Activated T-cell treated with anti-CD3 and anti-CD28 coated beads, Interleukin-2, amount 50 U/mL, for 72 hours (primary cell): Measurements from ENCODE around the gene RBP3. TPM values are rescaled to one million over a fixed set of nuclear protein-coding genes. Genes with fewer than 3 reads are reported as not detected.

Experiments
- ATAC-seq, 2 donors: fragments of 150-1000 bp; cut with Tn5 transposase; replicated peaks in 1 of 2; 2 replicates each; pipeline ENCODE4 v1.10.0; 2021; ENCODE audit warnings: moderate library complexity in 2 of 2, mild to moderate bottlenecking in 1 of 2
- DNase-seq, 2 donors: peaks; one replicate each; pipeline ENCODE4 v3.0.0; 2021 to 2022; ENCODE audit warnings: mixed read lengths in 1 of 2
- H3K27ac Mint-ChIP-seq: one replicate; pipeline ENCODE4 v1.8.0; 2022; ENCODE audit warnings: mild to moderate bottlenecking, moderate library complexity, mixed read lengths
- H3K27me3 Mint-ChIP-seq: one replicate; pipeline ENCODE4 v1.8.0; 2022; ENCODE audit warnings: low read depth, mixed read lengths
- H3K36me3 Mint-ChIP-seq, 2 donors: one replicate each; pipeline ENCODE4 v1.8.0; 2022; ENCODE audit warnings: mixed read lengths in 2 of 2, mild to moderate bottlenecking in 1 of 2; ENCODE audit not compliant: insufficient read depth in 2 of 2
- H3K4me1 Mint-ChIP-seq: one replicate; pipeline ENCODE4 v1.8.0; 2022; ENCODE audit warnings: low read depth, mixed read lengths
- H3K4me3 Mint-ChIP-seq, 2 donors: one replicate each; pipeline ENCODE4 v1.8.0; 2022; ENCODE audit warnings: mild to moderate bottlenecking in 2 of 2, mixed read lengths in 2 of 2, moderate library complexity in 2 of 2
- H3K9me3 Mint-ChIP-seq, 2 donors: one replicate each; pipeline ENCODE4 v1.8.0; 2022; ENCODE audit warnings: mixed read lengths in 2 of 2
- total RNA-seq, 2 donors: library from RNA; stranded (reverse); gene quantifications; one replicate each; pipeline ENCODE4 v1.2.3, GENCODE V29; 2022

Gene RBP3
- total RNA-seq, 2 donors from 2014 or later = not detected

- Mint-ChIP-seq H3K27ac (no peak overlapping the region), H3K4me1 (no peaks in the 10 kb centered on the region), H3K36me3 (no peaks in the 10 kb centered on the region), H3K9me3 (no peaks in the 10 kb centered on the region), H3K4me3 (no peak overlapping the region), H3K27me3 (no peaks in the 10 kb centered on the region)
- ATAC-seq (no peak), DNase-seq (no peak)
Measured at GRCh38 chr10:47358457-47358856, 10.3 kb downstream of the RBP3 start.

- no peak for ATAC-seq
- Mint-ChIP-seq H3K4me3 (no peak overlapping the region), H3K27me3 (no peaks in the 10 kb centered on the region), H3K36me3 (no peaks in the 10 kb centered on the region), H3K27ac (no peak overlapping the region), H3K9me3 (no peaks in the 10 kb centered on the region), H3K4me1 (no peaks in the 10 kb centered on the region)
- no peak for DNase-seq
Measured at GRCh38 chr10:47359101-47359500, 10.9 kb downstream of the RBP3 start.

DNA sequence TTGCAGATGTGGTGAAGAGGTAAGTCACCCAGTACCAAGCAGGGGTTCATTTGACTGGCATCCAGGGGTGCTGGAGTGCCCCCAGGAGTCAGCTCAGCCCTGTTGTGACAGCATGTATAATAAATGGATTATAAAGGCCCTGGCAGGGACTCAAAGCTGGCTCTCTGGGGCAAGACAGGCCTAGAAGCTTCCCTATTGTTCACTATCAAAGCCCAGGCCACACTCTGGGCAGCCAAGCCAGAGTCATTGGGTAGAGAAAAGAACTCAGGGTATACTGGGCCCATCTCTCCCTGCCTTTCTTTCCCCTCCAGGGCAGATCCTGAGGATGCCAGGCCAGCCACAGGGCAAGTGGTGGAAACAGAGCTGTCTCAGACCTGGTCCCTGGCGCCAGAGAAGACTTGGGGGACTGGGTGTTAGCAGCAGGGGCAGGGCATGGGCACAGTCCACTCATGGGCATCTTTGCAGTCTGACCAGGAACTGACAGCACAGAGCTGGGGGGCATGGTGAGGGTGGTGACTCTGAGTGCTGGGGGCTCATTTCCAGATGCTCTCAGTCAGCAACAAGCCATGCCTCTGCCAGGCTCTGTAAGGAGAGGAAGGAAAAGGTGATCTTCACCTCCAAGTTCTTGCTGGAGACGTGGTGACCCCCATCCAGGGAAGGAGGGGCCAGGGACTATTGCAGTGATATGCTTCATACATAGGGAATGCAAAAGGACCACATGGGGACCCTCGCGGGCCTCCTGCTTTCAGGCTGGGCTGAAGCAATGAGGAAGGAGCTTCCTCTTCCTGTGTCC lies 11.7 kb downstream of the RBP3 start:
- no peaks in the 10 kb centered on the region for H3K36me3 Mint-ChIP-seq
- H3K9me3 Mint-ChIP-seq = no peaks in the 10 kb centered on the region
- no peak overlapping the region for H3K27ac Mint-ChIP-seq
- no peak for DNase-seq
- H3K4me1 Mint-ChIP-seq = no peaks in the 10 kb centered on the region
- ATAC-seq = no peak
- no peak overlapping the region for H3K4me3 Mint-ChIP-seq
- no peaks in the 10 kb centered on the region for H3K27me3 Mint-ChIP-seq

- ATAC-seq = no peak
- Mint-ChIP-seq H3K27me3 (no peaks in the 10 kb centered on the region), H3K27ac (no peak overlapping the region), H3K9me3 (no peaks in the 10 kb centered on the region), H3K4me3 (no peak overlapping the region), H3K36me3 (no peaks in the 10 kb centered on the region), H3K4me1 (no peaks in the 10 kb centered on the region)
- DNase-seq = no peak
Measured at GRCh38 chr10:47360419-47361040, 12.4 kb downstream of the RBP3 start.

DNA sequence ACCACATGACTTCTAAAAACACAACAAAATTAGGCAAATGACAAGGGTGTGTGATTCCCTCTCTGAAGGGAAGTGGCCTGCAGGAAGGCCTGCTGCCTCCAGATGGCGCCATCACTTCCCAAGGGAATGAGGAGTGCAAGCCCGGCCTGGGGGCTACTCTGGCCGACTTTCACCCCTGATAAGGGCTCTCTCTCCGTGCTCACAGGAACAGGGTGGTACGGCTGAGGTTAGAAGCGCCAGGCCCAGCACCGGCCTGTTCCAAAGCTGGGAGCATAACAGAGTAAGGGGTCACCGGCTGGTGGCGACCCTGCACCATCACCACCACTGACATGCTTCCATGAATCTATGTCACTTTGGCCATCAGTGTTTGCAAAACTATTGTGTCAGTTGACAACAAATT lies 13.1 kb downstream of the RBP3 start:
- no peaks in the 10 kb centered on the region for H3K27me3 Mint-ChIP-seq
- H3K4me1 Mint-ChIP-seq = no peaks in the 10 kb centered on the region
- DNase-seq = peak; percentile 35 to 46
- no peak overlapping the region for H3K27ac Mint-ChIP-seq
- no peak overlapping the region for H3K4me3 Mint-ChIP-seq
- peak in 1 of 2 donors; percentile 19 for ATAC-seq
- no peaks in the 10 kb centered on the region for H3K36me3 Mint-ChIP-seq
- H3K9me3 Mint-ChIP-seq = no peaks in the 10 kb centered on the region

GRCh38 chr10:47362199-47362598 lies 14.0 kb downstream of the RBP3 start:
- no peaks in the 10 kb centered on the region for H3K9me3 Mint-ChIP-seq
- ATAC-seq (no peak), DNase-seq (no peak)
- H3K27ac Mint-ChIP-seq = no peak overlapping the region
- H3K27me3 Mint-ChIP-seq = no peaks in the 10 kb centered on the region
- H3K4me1 Mint-ChIP-seq = no peaks in the 10 kb centered on the region
- no peak overlapping the region for H3K4me3 Mint-ChIP-seq
- no peaks in the 10 kb centered on the region for H3K36me3 Mint-ChIP-seq

GRCh38 chr10:47363781-47364180 lies 15.6 kb downstream of the RBP3 start:
- H3K27ac Mint-ChIP-seq = no peak overlapping the region
- H3K36me3 Mint-ChIP-seq = no peaks in the 10 kb centered on the region
- ATAC-seq (no peak), DNase-seq (no peak)
- H3K4me1 Mint-ChIP-seq = no peaks in the 10 kb centered on the region
- H3K4me3 Mint-ChIP-seq = no peak overlapping the region
- no peaks in the 10 kb centered on the region for H3K9me3 Mint-ChIP-seq
- no peaks in the 10 kb centered on the region for H3K27me3 Mint-ChIP-seq

- Mint-ChIP-seq H3K4me1 (no peaks in the 10 kb centered on the region), H3K4me3 (no peak overlapping the region), H3K9me3 (no peaks in the 10 kb centered on the region), H3K36me3 (no peaks in the 10 kb centered on the region), H3K27ac (no peak overlapping the region), H3K27me3 (no peaks in the 10 kb centered on the region)
- DNase-seq (no peak), ATAC-seq (no peak)
Measured at GRCh38 chr10:47364366-47364765, 16.2 kb downstream of the RBP3 start.

DNA sequence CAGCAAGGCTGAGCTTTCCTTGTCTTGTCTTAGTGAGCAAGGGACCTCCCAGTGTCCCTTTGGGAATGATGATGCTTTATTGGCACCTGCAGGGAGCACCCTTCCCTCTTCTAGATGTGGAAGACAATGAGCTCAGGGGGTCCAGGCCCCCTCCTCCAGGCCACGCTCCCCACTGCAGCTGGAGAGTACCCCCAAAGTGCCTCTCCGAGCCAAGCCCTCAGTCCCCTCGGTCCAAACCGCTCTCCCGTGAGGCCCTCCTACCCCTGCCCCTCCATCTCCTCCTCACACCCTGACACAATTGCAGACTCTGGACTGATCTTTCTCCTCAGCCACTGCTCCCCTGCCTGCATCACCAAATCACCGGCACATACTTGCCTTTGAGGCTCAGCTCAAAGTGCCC lies 16.7 kb downstream of the RBP3 start:
- ATAC-seq = no peak
- H3K4me3 Mint-ChIP-seq = no peak overlapping the region
- no peak overlapping the region for H3K27ac Mint-ChIP-seq
- DNase-seq = no peak
- H3K4me1 Mint-ChIP-seq = no peaks in the 10 kb centered on the region
- H3K36me3 Mint-ChIP-seq = no peaks in the 10 kb centered on the region
- no peaks in the 10 kb centered on the region for H3K9me3 Mint-ChIP-seq
- no peaks in the 10 kb centered on the region for H3K27me3 Mint-ChIP-seq

DNA sequence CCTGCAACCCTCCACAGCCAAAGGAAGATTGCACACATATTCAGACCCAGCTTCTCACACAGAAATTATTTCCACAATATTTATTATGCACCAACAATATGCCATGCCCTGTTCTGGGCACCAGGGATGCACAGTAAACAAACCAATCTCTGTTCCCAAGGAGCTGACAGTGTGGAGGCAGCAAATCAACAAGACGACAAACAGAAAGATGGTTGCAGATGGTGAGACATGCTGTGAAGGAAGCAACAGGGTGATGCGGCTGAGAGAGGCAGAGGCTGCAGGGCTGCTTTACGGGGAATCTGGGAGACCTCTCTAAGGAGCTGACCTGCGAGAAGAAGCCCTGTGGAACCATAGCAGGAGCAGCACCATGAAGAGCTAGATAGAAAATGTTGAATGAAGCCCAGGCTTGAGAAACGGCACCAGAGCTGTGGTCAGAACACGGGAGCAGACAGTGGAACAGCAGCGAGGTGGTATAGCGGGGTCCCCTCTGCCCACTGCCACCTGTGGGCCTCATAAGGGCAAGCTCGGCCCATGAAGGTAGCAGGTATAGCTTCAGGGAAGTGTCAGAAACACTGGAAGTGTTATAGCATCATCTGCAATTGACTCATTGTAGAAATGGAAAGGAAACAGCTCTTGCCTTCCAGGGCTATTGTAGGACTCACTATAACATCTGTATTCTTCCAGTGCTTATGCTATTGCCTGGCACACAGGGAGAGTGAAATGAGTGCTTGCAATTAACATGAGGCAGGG lies 17.4 kb downstream of the RBP3 start:
- Mint-ChIP-seq H3K27me3 (no peaks in the 10 kb centered on the region), H3K4me1 (no peaks in the 10 kb centered on the region), H3K36me3 (no peaks in the 10 kb centered on the region), H3K27ac (no peak overlapping the region), H3K4me3 (no peak overlapping the region), H3K9me3 (no peaks in the 10 kb centered on the region)
- DNase-seq (no peak), ATAC-seq (no peak)

GRCh38 chr10:47366181-47366631 lies 18.0 kb downstream of the RBP3 start:
- Mint-ChIP-seq H3K27me3 (no peaks in the 10 kb centered on the region), H3K4me3 (no peak overlapping the region), H3K4me1 (no peaks in the 10 kb centered on the region), H3K9me3 (no peaks in the 10 kb centered on the region), H3K27ac (no peak overlapping the region), H3K36me3 (no peaks in the 10 kb centered on the region)
- ATAC-seq (no peak), DNase-seq (no peak)

DNA sequence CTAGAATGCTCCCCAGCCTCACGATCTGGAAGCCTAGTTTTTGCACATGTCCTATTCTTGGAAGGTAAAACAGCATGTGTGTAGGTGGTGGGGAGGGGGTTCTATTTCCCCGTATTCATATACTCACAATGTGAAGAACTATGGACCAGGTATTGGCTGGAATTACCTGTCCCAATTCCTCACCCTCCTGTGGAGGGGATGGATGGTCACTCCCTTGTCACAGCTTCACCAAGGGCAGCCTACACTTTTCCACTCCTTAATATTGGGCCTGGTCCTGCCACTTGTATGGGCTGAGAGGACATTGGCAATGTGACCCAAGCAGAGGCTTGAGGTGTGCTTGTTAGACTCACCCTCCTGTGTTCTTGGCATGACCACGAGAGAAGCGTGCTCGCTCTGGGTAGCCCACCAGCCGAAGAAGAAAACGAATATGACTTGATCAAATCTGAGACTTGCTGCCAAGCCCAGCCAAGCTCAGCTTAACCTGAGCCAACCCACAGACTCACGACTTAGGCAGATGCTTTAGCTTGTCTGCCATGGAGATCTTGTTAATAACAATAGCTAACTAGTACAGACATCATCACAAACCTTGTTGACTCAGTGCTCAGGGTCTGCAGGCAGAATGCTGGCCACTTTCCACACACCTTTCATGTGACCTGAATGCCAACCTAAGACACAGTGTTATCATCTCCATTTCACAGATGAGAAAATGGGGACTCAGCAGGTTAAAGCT lies 18.7 kb downstream of the RBP3 start:
- H3K4me1 Mint-ChIP-seq = no peaks in the 10 kb centered on the region
- DNase-seq = no peak
- no peaks in the 10 kb centered on the region for H3K27me3 Mint-ChIP-seq
- no peaks in the 10 kb centered on the region for H3K36me3 Mint-ChIP-seq
- no peaks in the 10 kb centered on the region for H3K9me3 Mint-ChIP-seq
- H3K27ac Mint-ChIP-seq = no peak overlapping the region
- no peak for ATAC-seq
- no peak overlapping the region for H3K4me3 Mint-ChIP-seq

- Mint-ChIP-seq H3K4me1 (no peaks in the 10 kb centered on the region), H3K9me3 (no peaks in the 10 kb centered on the region), H3K27ac (no peak overlapping the region), H3K36me3 (no peaks in the 10 kb centered on the region), H3K4me3 (no peak overlapping the region), H3K27me3 (no peaks in the 10 kb centered on the region)
- DNase-seq = no peak
- no peak for ATAC-seq
Measured at GRCh38 chr10:47367646-47368045, 19.5 kb downstream of the RBP3 start.
